Activated CD4-positive, alpha-beta T cell treated with anti-CD3 and anti-CD28 coated beads, Interleukin-2, amount 50 U/mL, for 4 hours (primary cell): ENCODE results near the gene MT1E.

Experiments used
- DNase-seq, 2 experiments: peaks; one replicate each; pipeline ENCODE4 v3.0.0-alpha.2; 2020

The MT1E gene

GRCh38 chr16:56628486-56629350, 3.1 kb downstream of the MT1E start:
- DNase-seq = no peak

GRCh38 chr16:56629531-56629930, 4.0 kb downstream of the MT1E start:
- no peak for DNase-seq

DNA sequence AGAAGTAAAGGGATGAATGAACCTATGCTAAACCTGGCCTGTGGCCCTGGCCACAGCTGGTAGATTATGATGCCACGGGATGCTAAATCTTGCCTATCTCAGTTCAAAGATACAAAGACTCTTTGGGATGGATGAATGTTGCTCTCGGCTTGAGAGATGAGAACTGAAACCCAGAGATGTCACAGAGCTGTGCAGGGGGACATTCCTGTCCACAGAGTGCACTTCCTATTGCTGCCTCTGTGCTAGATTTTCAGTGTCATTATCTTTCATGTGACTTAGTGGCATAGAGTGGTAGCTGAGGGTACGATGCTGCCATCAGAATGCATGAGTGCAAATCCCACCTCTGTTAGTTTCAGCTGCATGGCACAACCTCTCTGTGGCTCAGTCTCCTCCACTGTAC, 4.6 kb downstream of the MT1E start:
- no peak for DNase-seq

GRCh38 chr16:56631197-56631596, 5.6 kb downstream of the MT1E start:
- DNase-seq = no peak

GRCh38 chr16:56631832-56632155, 6.2 kb downstream of the MT1E start:
- DNase-seq = no peak

- DNase-seq = no peak
Observed at GRCh38 chr16:56632156-56632847, 6.7 kb downstream of the MT1E start, which contains the start of gene MT1M. TSS of gene MT1M (plus strand) at chr16:56632659. CDS start at chr16:56632732, 73 bp downstream.

GRCh38 chr16:56632848-56633365, 7.3 kb downstream of the MT1E start:
- DNase-seq = no peak

DNA sequence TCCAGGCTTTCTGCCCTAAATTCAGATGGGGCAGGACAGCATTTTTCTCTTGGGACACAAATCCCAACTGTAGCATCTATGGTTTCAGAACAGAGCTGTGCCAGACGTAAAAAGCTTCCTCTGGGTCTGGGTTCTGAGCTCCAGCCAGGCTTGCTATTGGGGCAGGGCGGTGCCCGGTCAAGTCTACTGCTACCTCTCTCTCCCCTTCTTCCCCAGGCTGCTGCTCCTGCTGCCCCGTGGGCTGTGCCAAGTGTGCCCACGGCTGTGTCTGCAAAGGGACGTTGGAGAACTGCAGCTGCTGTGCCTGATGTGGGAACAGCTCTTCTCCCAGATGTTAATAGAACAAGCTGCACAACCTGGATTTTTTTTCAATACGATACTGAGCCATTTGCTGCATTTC, 8.0 kb downstream of the MT1E start:
- DNase-seq = no peak

GRCh38 chr16:56634715-56635440, 9.3 kb downstream of the MT1E start:
- no peak for DNase-seq

DNA sequence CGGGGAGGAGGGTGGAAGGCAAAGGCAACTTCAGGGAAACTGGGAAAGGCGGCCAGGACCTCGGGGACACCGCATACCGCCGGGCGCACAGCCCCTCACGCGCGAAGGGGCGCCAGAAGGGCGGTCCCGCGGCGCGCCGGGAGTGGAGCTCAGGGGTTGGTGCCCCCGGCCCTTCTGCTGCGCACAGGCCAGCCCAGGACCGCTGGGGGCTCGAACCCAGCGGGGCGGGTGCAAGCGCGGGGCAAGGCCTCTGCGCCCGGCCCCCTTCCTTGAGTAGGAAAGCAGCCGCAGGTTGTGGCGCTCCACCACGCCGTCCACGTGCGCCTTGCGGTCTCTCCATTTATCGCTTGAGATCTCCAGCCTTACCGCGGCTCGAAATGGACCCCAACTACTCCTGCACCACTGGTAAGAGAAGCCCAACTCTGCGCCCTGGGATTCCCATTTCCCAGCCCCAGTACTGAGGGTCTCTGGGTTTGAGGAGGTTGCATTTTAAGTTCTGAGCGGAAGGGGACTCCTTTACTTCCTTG, 9.9 kb downstream of the MT1E start:
- DNase-seq = no peak

DNA sequence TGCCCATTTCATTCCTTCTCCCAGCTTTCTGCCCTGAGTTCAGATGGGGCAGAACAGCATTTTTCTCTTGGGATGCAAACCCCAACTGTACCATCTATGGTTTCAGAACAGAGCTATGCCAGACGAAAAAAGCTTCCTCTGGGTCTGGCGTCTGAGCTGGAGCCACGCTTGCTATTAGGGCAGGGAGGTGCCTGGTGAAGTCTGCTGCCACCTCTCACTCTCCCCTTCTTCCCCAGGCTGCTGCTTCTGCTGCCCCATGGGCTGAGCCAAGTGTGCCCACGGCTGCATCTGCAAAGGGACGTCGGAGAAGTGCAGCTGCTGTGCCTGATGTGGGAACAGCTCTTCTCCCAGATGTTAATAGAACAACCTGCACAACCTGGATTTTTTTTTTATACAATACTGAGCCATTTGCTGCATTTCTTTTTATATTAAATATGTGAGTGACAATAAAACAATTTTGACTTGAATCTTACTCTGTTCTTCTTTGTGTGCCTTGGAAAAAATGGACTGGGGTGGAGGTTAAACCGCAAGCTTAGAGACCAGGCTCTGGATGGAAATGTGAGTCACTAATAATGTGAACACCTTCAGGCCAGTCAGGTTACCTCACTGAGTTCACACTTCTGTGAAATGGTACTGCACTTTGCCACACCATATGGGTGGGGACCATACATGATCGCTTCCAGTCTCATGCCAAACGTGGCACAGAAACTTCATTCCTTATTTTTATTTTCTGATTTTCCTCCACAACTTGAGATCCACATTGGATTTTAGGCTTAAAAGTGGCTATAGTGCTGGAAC, 11.2 kb downstream of the MT1E start:
- DNase-seq = no peak

DNA sequence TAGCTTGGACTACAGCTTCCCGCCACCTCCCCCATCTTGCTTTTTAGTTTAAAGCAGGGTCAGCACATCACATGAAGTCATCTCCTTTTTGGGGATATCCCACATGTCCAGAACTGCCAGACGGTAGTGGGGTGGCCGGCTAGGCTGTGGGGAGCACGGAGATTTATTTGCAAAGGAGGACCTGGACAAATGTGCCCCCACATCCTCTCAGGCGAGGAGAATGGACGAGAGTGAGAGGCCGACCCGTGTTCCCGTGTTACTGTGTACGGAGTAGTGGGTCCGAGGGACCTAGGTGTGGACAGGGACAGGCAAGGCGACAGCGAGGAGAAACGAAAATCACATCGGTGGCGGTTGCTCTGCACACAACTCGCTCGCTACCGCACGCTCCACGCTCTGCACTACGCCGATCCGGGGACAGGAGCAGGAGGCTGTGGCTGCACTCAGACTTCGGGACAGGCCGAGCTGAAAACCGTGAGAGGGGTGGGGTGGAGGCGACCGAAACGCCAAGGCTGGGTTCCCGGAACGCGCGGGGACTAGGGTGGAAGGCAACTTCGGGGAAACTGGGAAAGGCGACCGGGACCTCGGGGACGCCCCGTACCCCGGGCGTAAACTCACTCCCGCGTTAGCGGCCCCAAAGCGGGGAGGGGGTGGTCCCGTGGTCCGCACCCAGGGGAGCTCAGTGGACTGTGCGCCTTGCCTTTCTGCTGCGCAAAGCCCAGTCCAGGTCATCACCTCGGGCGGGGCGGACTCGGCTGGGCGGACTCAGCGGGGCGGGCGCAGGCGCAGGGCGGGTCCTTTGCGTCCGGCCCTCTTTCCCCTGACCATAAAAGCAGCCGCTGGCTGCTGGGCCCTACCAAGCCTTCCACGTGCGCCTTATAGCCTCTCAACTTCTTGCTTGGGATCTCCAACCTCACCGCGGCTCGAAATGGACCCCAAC, 12.5 kb downstream of the MT1E start, which contains the start of gene MT1A:
Gene MT1A (plus strand): TSS at position 853 of the 937 bp plus-strand sequence. CDS start 73 bp downstream, at position 926.
- DNase-seq = no peak

DNA sequence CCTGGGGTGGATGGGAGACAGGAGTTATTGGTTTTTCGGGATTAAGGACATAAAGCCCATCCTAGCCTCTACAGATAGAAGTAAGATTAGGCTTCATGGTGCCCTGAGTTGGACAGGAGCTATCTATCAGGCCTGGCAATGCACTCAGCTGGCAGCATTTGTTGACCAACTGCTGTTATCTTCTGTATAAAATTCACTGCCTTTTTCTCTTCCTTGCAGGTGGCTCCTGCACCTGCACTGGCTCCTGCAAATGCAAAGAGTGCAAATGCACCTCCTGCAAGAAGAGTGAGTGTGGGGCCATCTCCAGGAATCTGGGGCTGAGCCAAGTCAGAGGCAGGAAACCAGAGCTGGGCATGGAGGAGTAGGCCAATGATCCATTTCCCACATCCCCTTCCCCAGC, 13.5 kb downstream of the MT1E start:
- no peak for DNase-seq

DNA sequence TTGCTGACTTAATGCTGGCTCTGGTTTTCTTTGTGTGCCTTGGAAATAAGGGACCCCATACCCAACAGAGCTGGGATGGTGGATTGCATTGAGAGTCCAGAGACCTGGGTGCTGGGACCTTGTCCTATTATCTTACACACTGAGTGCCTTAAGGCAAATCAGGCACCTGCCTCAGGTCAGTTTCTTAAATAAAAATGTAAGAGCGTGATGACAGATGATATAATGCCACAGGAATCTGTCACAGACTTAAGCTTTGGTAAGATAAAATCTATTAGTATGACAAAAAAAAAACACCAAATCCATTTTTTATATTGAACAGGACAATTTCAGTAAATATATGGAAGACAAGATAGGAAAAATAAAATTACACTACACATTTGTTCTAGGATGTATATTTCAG, 14.5 kb downstream of the MT1E start:
- no peak for DNase-seq

GRCh38 chr16:56641166-56641565, 15.6 kb downstream of the MT1E start:
- no peak for DNase-seq

GRCh38 chr16:56643080-56643778, 17.6 kb downstream of the MT1E start:
- DNase-seq = peak; percentile 60 to 63

- DNase-seq = no peak
Observed at GRCh38 chr16:56643833-56644232, 18.3 kb downstream of the MT1E start.

DNA sequence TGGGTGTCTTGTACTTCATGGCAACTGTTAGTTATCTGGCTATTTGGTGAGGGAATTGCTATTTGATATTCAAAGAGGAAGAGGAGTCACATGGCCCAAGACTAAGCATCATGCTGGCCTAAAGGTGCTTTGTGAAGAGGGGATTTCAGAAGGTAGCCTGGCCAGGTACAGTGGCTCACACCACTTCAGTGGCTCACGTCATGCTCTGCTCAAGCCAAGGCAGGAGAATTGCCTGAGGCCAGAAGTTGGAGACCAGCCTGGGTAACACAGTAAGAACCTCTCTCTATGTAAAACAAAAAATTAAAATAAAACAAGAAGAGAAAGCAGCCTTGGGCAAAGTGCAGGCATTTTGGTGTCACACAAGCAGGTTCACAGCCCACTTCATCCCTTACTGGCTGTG, 19.7 kb downstream of the MT1E start:
- DNase-seq = no peak

DNA sequence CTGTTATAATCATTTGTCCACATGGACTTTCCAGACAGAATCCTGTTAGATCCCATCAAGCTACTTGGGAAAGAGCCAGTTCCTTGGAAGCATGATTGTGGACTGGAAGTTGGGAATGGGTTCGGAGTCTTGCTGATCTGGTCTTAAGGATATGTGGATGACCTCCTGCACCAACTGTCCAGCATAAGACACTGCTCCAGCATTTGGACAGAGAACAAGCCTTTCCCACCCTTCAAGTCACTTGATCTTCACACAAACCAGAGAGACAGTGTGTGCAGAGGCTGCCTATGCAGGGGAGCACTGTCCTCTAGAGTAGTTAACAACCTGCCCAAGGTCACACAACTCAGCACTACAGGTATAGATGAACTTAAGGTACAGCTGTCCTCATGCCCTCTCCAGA, 20.3 kb downstream of the MT1E start:
- DNase-seq = no peak
